GM23338 (cell line): Measurements from ENCODE around the gene GTSE1.

Experiments used
- CREB1 ChIP-seq: fragments of 250-450 bp; sonication (Bioruptor Pico); IDR thresholded peaks from 2 replicates; pipeline ENCODE4 v1.5.0; 2020; ENCODE audit warnings: low read depth, mild to moderate bottlenecking, moderate library complexity
- CTCF ChIP-seq, 2 experiments: fragments of 200-600 bp in 1 of 2; sonication (generic) in 1 of 2; conservative IDR thresholded peaks; 2 replicates each; pipeline versions ENCODE4 v1.5.1 to v1.6.1; 2016 to 2017; ENCODE audit warnings: antibody characterized with exemption in 2 of 2, low read depth in 2 of 2, mild to moderate bottlenecking in 2 of 2, moderate library complexity in 1 of 2
- EZH2phosphoT487 ChIP-seq: fragments of 200-600 bp; sonication (generic); IDR thresholded peaks from one replicate; pipeline ENCODE4 v1.8.1; 2018; ENCODE audit warnings: antibody characterized with exemption; ENCODE audit not compliant: unreplicated experiment
- REST ChIP-seq: IDR thresholded peaks from one replicate; pipeline ENCODE4 v1.6.1; 2018; ENCODE audit warnings: antibody characterized with exemption; ENCODE audit not compliant: unreplicated experiment

- no peak for TF ChIP-seq CREB1
- TF ChIP-seq REST = no peak
- no peak for TF ChIP-seq EZH2phosphoT487
- TF ChIP-seq CTCF (conservative IDR thresholded peaks at IDR 0.05; ENCODE audit: low read depth in 2 of 2) = no peak
These were observed 82.6 kb downstream of the GTSE1 start for GRCh38 chr22:46379066-46379930.
